Activated T-helper 17 cell treated with anti-CD3 and anti-CD28 coated beads, Interleukin-2, amount 50 U/mL, for 72 hours (primary cell): ENCODE measurements around the gene MPDU1. TPM values are rescaled to one million over a fixed set of nuclear protein-coding genes. Genes with fewer than 3 reads are reported as not detected.
"Not testable (repeated sequence)": the region's sequence is repeated elsewhere in the genome, so short reads cannot be mapped to it uniquely, and the experiment has no call there.

Experiments
- ATAC-seq: fragments of 150-1000 bp; cut with Tn5 transposase; replicated peaks from 2 replicates; pipeline ENCODE4 v1.10.0; 2021; ENCODE audit warnings: mild to moderate bottlenecking, moderate library complexity
- H3K27ac Mint-ChIP-seq: one replicate; pipeline ENCODE4 v1.8.0; 2022; ENCODE audit warnings: mixed read lengths
- H3K27me3 Mint-ChIP-seq: one replicate; pipeline ENCODE4 v1.8.0; 2022; ENCODE audit warnings: mixed read lengths
- H3K36me3 Mint-ChIP-seq: one replicate; pipeline ENCODE4 v1.8.0; 2022; ENCODE audit warnings: low read depth, mild to moderate bottlenecking, mixed read lengths
- H3K4me1 Mint-ChIP-seq: one replicate; pipeline ENCODE4 v1.8.0; 2022; ENCODE audit warnings: mixed read lengths
- H3K4me3 Mint-ChIP-seq: one replicate; pipeline ENCODE4 v1.8.0; 2022; ENCODE audit warnings: mild to moderate bottlenecking, mixed read lengths
- H3K9me3 Mint-ChIP-seq: one replicate; pipeline ENCODE4 v1.8.0; 2022; ENCODE audit warnings: mixed read lengths
- total RNA-seq, 2 donors: library from RNA; stranded (reverse); gene quantifications; one replicate each; pipeline ENCODE4 v1.2.3, GENCODE V29; 2022

The MPDU1 gene
- total RNA-seq, 2 donors from 2014 or later = 58.3 to 96.4 TPM

GRCh38 chr17:7582396-7583252 lies 1.0 kb upstream of the MPDU1 start:
- H3K27me3 Mint-ChIP-seq = no peaks in the 10 kb centered on the region
- peak overlapping the region; percentile 94 for H3K27ac Mint-ChIP-seq
- peak overlapping the region; percentile 96 for H3K4me3 Mint-ChIP-seq
- ATAC-seq = no peak
- H3K9me3 Mint-ChIP-seq = no peaks in the 10 kb centered on the region
- peaks cover 78% of the 10 kb centered on the region for H3K36me3 Mint-ChIP-seq
- peaks cover 39% of the 10 kb centered on the region for H3K4me1 Mint-ChIP-seq

GRCh38 chr17:7586673-7587419 lies 3.2 kb downstream of the MPDU1 start:
- ATAC-seq = no peak
- peaks cover 8% of the 10 kb centered on the region for H3K4me1 Mint-ChIP-seq
- H3K36me3 Mint-ChIP-seq = peaks cover 61% of the 10 kb centered on the region
- H3K27me3 Mint-ChIP-seq = no peaks in the 10 kb centered on the region
- H3K4me3 Mint-ChIP-seq = no peak overlapping the region
- no peaks in the 10 kb centered on the region for H3K9me3 Mint-ChIP-seq
- peak overlapping the region; percentile 43 for H3K27ac Mint-ChIP-seq

- no peaks in the 10 kb centered on the region for H3K27me3 Mint-ChIP-seq
- ATAC-seq = no peak
- peaks cover 68% of the 10 kb centered on the region for H3K36me3 Mint-ChIP-seq
- H3K9me3 Mint-ChIP-seq = no peaks in the 10 kb centered on the region
- H3K4me3 Mint-ChIP-seq = no peak overlapping the region
- peaks cover 8% of the 10 kb centered on the region for H3K4me1 Mint-ChIP-seq
- peak overlapping the region; percentile 43 for H3K27ac Mint-ChIP-seq
Measured at GRCh38 chr17:7587420-7588151, 3.9 kb downstream of the MPDU1 start.

GRCh38 chr17:7588553-7589203 lies 5.0 kb downstream of the MPDU1 start:
- Mint-ChIP-seq H3K4me1 (peaks cover 8% of the 10 kb centered on the region), H3K27me3 (no peaks in the 10 kb centered on the region), H3K36me3 (peaks cover 72% of the 10 kb centered on the region), H3K27ac (no peak overlapping the region), H3K4me3 (no peak overlapping the region), H3K9me3 (no peaks in the 10 kb centered on the region)
- ATAC-seq = no peak

- H3K4me3 Mint-ChIP-seq = no peak overlapping the region
- peak; percentile 84 for ATAC-seq
- no peak overlapping the region for H3K27ac Mint-ChIP-seq
- no peaks in the 10 kb centered on the region for H3K9me3 Mint-ChIP-seq
- H3K4me1 Mint-ChIP-seq = peaks cover 8% of the 10 kb centered on the region
- H3K27me3 Mint-ChIP-seq = no peaks in the 10 kb centered on the region
- H3K36me3 Mint-ChIP-seq = peaks cover 72% of the 10 kb centered on the region
Measured at GRCh38 chr17:7589204-7589868, 5.7 kb downstream of the MPDU1 start.

- H3K27me3 Mint-ChIP-seq = no peaks in the 10 kb centered on the region
- H3K9me3 Mint-ChIP-seq = no peaks in the 10 kb centered on the region
- H3K4me3 Mint-ChIP-seq = no peak within 1 kb of the TSS
- ATAC-seq = no peak
- peak within 1 kb of the TSS; percentile 78 for H3K27ac Mint-ChIP-seq
- peaks cover 4% of the 10 kb centered on the region for H3K4me1 Mint-ChIP-seq
- peaks cover 71% of the 10 kb centered on the region for H3K36me3 Mint-ChIP-seq
Measured at GRCh38 chr17:7589891-7590691, 6.4 kb downstream of the MPDU1 start, which contains the start of gene SOX15. SOX15 (minus strand) TSS chr17:7590094; CDS start chr17:7589676, 418 bp downstream.

- H3K9me3 Mint-ChIP-seq = no peaks in the 10 kb centered on the region
- peaks cover 1% of the 10 kb centered on the region for H3K4me1 Mint-ChIP-seq
- no peaks in the 10 kb centered on the region for H3K27me3 Mint-ChIP-seq
- H3K36me3 Mint-ChIP-seq = peaks cover 72% of the 10 kb centered on the region
- H3K27ac Mint-ChIP-seq = peak overlapping the region; percentile 78
- no peak overlapping the region for H3K4me3 Mint-ChIP-seq
- no peak for ATAC-seq
Measured at GRCh38 chr17:7590743-7591142, 7.1 kb downstream of the MPDU1 start.

- H3K27me3 Mint-ChIP-seq = no peaks in the 10 kb centered on the region
- ATAC-seq = no peak
- peak overlapping the region; percentile 58 for H3K27ac Mint-ChIP-seq
Measured at GRCh38 chr17:7591596-7591995, 7.9 kb downstream of the MPDU1 start.

GRCh38 chr17:7592422-7593021 lies 8.9 kb downstream of the MPDU1 start:
- ATAC-seq = no peak
- Mint-ChIP-seq H3K4me1 (no peaks in the 10 kb centered on the region), H3K4me3 (no peak overlapping the region), H3K27me3 (no peaks in the 10 kb centered on the region), H3K27ac (no peak overlapping the region), H3K36me3 (peaks cover 80% of the 10 kb centered on the region), H3K9me3 (no peaks in the 10 kb centered on the region)

More at GRCh38 chr17:7591596-7591995, 7.9 kb downstream of the MPDU1 start:
- Mint-ChIP-seq H3K4me3 (no peak overlapping the region), H3K4me1 (no peaks in the 10 kb centered on the region), H3K36me3 (peaks cover 79% of the 10 kb centered on the region), H3K9me3 (no peaks in the 10 kb centered on the region)

GRCh38 chr17:7593296-7593695 lies 9.6 kb downstream of the MPDU1 start:
- ATAC-seq = no peak
- no peaks in the 10 kb centered on the region for H3K27me3 Mint-ChIP-seq
- H3K4me3 Mint-ChIP-seq = no peak overlapping the region
- H3K36me3 Mint-ChIP-seq = peaks cover 78% of the 10 kb centered on the region
- no peak overlapping the region for H3K27ac Mint-ChIP-seq
- no peaks in the 10 kb centered on the region for H3K9me3 Mint-ChIP-seq
- H3K4me1 Mint-ChIP-seq = no peaks in the 10 kb centered on the region

- H3K27me3 Mint-ChIP-seq, ATAC-seq, H3K4me3 Mint-ChIP-seq, H3K9me3 Mint-ChIP-seq, H3K27ac Mint-ChIP-seq, H3K4me1 Mint-ChIP-seq: not testable (repeated sequence)
- peaks cover 96% of the 10 kb centered on the region for H3K36me3 Mint-ChIP-seq
Measured at GRCh38 chr17:7597561-7597960, 13.9 kb downstream of the MPDU1 start.

GRCh38 chr17:7606280-7606679 lies 22.6 kb downstream of the MPDU1 start:
- Mint-ChIP-seq H3K4me3 (no peak overlapping the region), H3K4me1 (peaks cover 4% of the 10 kb centered on the region), H3K27me3 (no peaks in the 10 kb centered on the region), H3K9me3 (no peaks in the 10 kb centered on the region), H3K27ac (peak overlapping the region; percentile 15), H3K36me3 (peaks cover 72% of the 10 kb centered on the region)
- no peak for ATAC-seq

- H3K27me3 Mint-ChIP-seq = no peaks in the 10 kb centered on the region
- H3K4me3 Mint-ChIP-seq = no peak overlapping the region
- H3K9me3 Mint-ChIP-seq = no peaks in the 10 kb centered on the region
- H3K36me3 Mint-ChIP-seq = peaks cover 49% of the 10 kb centered on the region
- H3K4me1 Mint-ChIP-seq = peaks cover 27% of the 10 kb centered on the region
- no peak overlapping the region for H3K27ac Mint-ChIP-seq
- ATAC-seq = no peak
Measured at GRCh38 chr17:7610641-7611040, 27.0 kb downstream of the MPDU1 start.
